ENCODE results near the gene ASB7. TPM values are rescaled to one million over a fixed set of nuclear protein-coding genes. Genes with fewer than 3 reads are reported as not detected.
"Not testable (repeated sequence)": the region's sequence is repeated elsewhere in the genome, so short reads cannot be mapped to it uniquely, and the experiment has no call there.

The ASB7 gene
- polyA plus RNA-seq, 2 donors = 1.9 to 3.5 TPM

GRCh38 chr15:100570735-100571313 lies 31.6 kb upstream of the ASB7 start:
- WGBS, 2 donors = 86 to 89% methylated on average over 4 of the region's 4 CpGs
- H3K27me3 ChIP-seq (ENCODE audit: control insufficient read depth in 1 of 2, insufficient read depth in 2 of 2, low read length in 2 of 2) = no peaks in the 10 kb centered on the region
- peaks cover 6 to 8% of the 10 kb centered on the region in 2 donors for H3K36me3 ChIP-seq (ENCODE audit: control insufficient read depth in 2 of 2, insufficient read depth in 2 of 2, low read length in 1 of 2)
- no peak overlapping the region for H3K27ac ChIP-seq (ENCODE audit: low read depth in 2 of 2, low read length in 1 of 2)
- H3K9me3 ChIP-seq (ENCODE audit: control insufficient read depth in 2 of 2, insufficient read depth in 1 of 2, low read depth in 1 of 2, low read length in 1 of 2) = peaks cover 0 to 2% of the 10 kb centered on the region in 2 donors
- no peaks in the 10 kb centered on the region for H3K4me1 ChIP-seq (ENCODE audit: control insufficient read depth in 2 of 2, insufficient read depth in 2 of 2, low read length in 1 of 2)
- no peak overlapping the region for H3K4me3 ChIP-seq (ENCODE audit: low read depth in 1 of 2, low read length in 2 of 2)

DNA sequence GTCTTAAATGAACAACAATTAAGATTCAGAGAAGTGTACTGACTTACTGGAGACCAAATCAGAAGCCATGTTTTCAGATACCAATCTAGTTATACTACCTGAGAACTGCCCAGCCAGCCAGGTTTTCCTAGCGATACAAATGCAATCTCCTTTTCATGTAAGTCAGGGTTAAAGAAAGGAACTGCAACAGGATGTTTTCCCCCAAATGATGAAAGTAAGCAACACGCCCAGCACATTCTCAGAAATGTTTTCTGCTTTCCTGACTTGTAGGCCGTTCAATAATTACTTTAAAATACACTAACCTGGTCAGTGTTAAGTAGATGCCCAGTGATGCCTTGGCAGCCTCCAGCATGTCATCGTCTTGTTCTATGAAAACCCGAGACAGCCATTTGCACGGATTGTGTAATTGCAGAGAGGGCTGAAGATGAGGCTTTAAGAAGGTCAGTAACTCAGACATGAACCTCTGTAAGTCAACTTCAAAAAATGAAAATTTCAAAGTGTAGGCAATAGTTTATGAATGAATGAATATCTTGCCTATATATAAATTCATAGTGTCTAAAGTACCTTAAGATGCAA lies 30.7 kb upstream of the ASB7 start:
- H3K27ac ChIP-seq (ENCODE audit: low read depth in 2 of 2, low read length in 1 of 2) = no peak overlapping the region
- H3K27me3 ChIP-seq (ENCODE audit: control insufficient read depth in 1 of 2, insufficient read depth in 2 of 2, low read length in 2 of 2) = no peaks in the 10 kb centered on the region
- H3K4me3 ChIP-seq (ENCODE audit: low read depth in 1 of 2, low read length in 2 of 2) = no peak overlapping the region
- no peaks in the 10 kb centered on the region for H3K4me1 ChIP-seq (ENCODE audit: control insufficient read depth in 2 of 2, insufficient read depth in 2 of 2, low read length in 1 of 2)
- WGBS, 2 donors = 83 to 84% methylated on average over 6 of the region's 6 CpGs
- peaks cover 0 to 2% of the 10 kb centered on the region in 2 donors for H3K9me3 ChIP-seq (ENCODE audit: control insufficient read depth in 2 of 2, insufficient read depth in 1 of 2, low read depth in 1 of 2, low read length in 1 of 2)
- H3K36me3 ChIP-seq (ENCODE audit: control insufficient read depth in 2 of 2, insufficient read depth in 2 of 2, low read length in 1 of 2) = peaks cover 6 to 8% of the 10 kb centered on the region in 2 donors

GRCh38 chr15:100572362-100572983 lies 29.9 kb upstream of the ASB7 start:
- Histone ChIP-seq H3K36me3 (ENCODE audit: control insufficient read depth in 2 of 2, insufficient read depth in 2 of 2, low read length in 1 of 2) (peaks cover 6 to 8% of the 10 kb centered on the region in 2 donors), H3K27ac (ENCODE audit: low read depth in 2 of 2, low read length in 1 of 2) (no peak overlapping the region), H3K27me3 (ENCODE audit: control insufficient read depth in 1 of 2, insufficient read depth in 2 of 2, low read length in 2 of 2) (no peaks in the 10 kb centered on the region), H3K4me3 (ENCODE audit: low read depth in 1 of 2, low read length in 2 of 2) (no peak overlapping the region), H3K4me1 (ENCODE audit: control insufficient read depth in 2 of 2, insufficient read depth in 2 of 2, low read length in 1 of 2) (no peaks in the 10 kb centered on the region), H3K9me3 (ENCODE audit: control insufficient read depth in 2 of 2, insufficient read depth in 1 of 2, low read depth in 1 of 2, low read length in 1 of 2) (peaks cover 0 to 2% of the 10 kb centered on the region in 2 donors)
- 55 to 65% methylated on average over 4 of the region's 4 CpGs for WGBS, 2 donors

DNA sequence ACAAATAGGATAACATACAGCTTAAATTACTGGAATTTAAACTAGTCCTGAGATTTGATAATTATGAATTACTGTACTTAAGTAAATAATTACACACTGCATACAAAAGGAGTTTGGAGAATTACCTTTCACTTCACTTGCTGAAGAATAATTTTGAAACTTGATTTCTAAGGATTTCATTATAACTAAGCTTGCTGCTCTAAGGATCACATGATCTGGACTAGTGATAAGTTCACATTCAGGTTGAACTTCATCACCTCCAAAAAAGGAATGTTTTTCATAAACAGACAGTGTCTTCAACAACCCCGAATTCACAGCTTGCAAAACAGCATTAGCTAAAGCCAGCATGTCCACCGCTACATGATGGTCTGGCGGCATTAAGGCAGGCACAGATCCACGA lies 28.9 kb upstream of the ASB7 start:
- Histone ChIP-seq H3K9me3 (ENCODE audit: control insufficient read depth in 2 of 2, insufficient read depth in 1 of 2, low read depth in 1 of 2, low read length in 1 of 2) (no peaks in the 10 kb centered on the region), H3K36me3 (ENCODE audit: control insufficient read depth in 2 of 2, insufficient read depth in 2 of 2, low read length in 1 of 2) (peaks cover 4 to 8% of the 10 kb centered on the region in 2 donors), H3K4me3 (ENCODE audit: low read depth in 1 of 2, low read length in 2 of 2) (no peak overlapping the region), H3K27me3 (ENCODE audit: control insufficient read depth in 1 of 2, insufficient read depth in 2 of 2, low read length in 2 of 2) (no peaks in the 10 kb centered on the region), H3K27ac (ENCODE audit: low read depth in 2 of 2, low read length in 1 of 2) (no peak overlapping the region), H3K4me1 (ENCODE audit: control insufficient read depth in 2 of 2, insufficient read depth in 2 of 2, low read length in 1 of 2) (no peaks in the 10 kb centered on the region)
- 85 to 89% methylated on average over 4 of the region's 4 CpGs for WGBS, 2 donors

DNA sequence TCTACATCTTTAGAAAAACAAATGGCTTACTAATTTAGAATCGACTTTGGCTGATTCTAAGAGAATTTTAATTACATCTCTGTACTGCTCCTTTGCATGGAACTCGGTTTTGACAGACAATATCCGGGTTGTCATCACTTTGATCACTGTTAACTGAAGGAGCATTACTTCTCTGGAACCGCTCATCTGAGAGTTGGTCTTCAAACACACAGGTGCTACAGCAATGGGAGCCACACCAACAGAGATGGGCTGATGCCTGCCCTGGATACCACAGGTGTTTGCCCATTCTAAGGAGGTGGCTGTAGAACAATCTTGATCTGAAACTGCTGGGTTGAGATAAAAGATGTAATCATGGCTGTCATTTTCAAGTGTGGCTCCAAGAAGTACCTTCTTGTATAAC lies 22.0 kb upstream of the ASB7 start:
- H3K9me3 ChIP-seq (ENCODE audit: control insufficient read depth in 2 of 2, insufficient read depth in 1 of 2, low read depth in 1 of 2, low read length in 1 of 2) = no peaks in the 10 kb centered on the region
- no peaks in the 10 kb centered on the region for H3K27me3 ChIP-seq (ENCODE audit: control insufficient read depth in 1 of 2, insufficient read depth in 2 of 2, low read length in 2 of 2)
- H3K36me3 ChIP-seq (ENCODE audit: control insufficient read depth in 2 of 2, insufficient read depth in 2 of 2, low read length in 1 of 2) = peaks cover 0 to 3% of the 10 kb centered on the region in 2 donors
- no peak overlapping the region for H3K27ac ChIP-seq (ENCODE audit: low read depth in 2 of 2, low read length in 1 of 2)
- no peak overlapping the region for H3K4me3 ChIP-seq (ENCODE audit: low read depth in 1 of 2, low read length in 2 of 2)
- 87 to 91% methylated on average over 4 of the region's 4 CpGs for WGBS, 2 donors
- H3K4me1 ChIP-seq (ENCODE audit: control insufficient read depth in 2 of 2, insufficient read depth in 2 of 2, low read length in 1 of 2) = peaks cover 0 to 4% of the 10 kb centered on the region in 2 donors

- no peaks in the 10 kb centered on the region for H3K9me3 ChIP-seq (ENCODE audit: control insufficient read depth in 2 of 2, insufficient read depth in 1 of 2, low read depth in 1 of 2, low read length in 1 of 2)
- H3K4me1 ChIP-seq (ENCODE audit: control insufficient read depth in 2 of 2, insufficient read depth in 2 of 2, low read length in 1 of 2) = peaks cover 0 to 4% of the 10 kb centered on the region in 2 donors
- no peaks in the 10 kb centered on the region for H3K36me3 ChIP-seq (ENCODE audit: control insufficient read depth in 2 of 2, insufficient read depth in 2 of 2, low read length in 1 of 2)
- 82 to 96% methylated on average over 1 of the region's 1 CpG for WGBS, 2 donors
- H3K4me3 ChIP-seq (ENCODE audit: low read depth in 1 of 2, low read length in 2 of 2) = no peak overlapping the region
- no peak overlapping the region for H3K27ac ChIP-seq (ENCODE audit: low read depth in 2 of 2, low read length in 1 of 2)
- H3K27me3 ChIP-seq (ENCODE audit: control insufficient read depth in 1 of 2, insufficient read depth in 2 of 2, low read length in 2 of 2) = no peaks in the 10 kb centered on the region
These were observed 13.6 kb upstream of the ASB7 start for GRCh38 chr15:100588638-100589242.

GRCh38 chr15:100591163-100591562 lies 11.2 kb upstream of the ASB7 start:
- H3K4me1 ChIP-seq (ENCODE audit: control insufficient read depth in 2 of 2, insufficient read depth in 2 of 2, low read length in 1 of 2); H3K9me3 ChIP-seq (ENCODE audit: control insufficient read depth in 2 of 2, insufficient read depth in 1 of 2, low read depth in 1 of 2, low read length in 1 of 2); H3K27me3 ChIP-seq (ENCODE audit: control insufficient read depth in 1 of 2, insufficient read depth in 2 of 2, low read length in 2 of 2); H3K36me3 ChIP-seq (ENCODE audit: control insufficient read depth in 2 of 2, insufficient read depth in 2 of 2, low read length in 1 of 2); H3K27ac ChIP-seq (ENCODE audit: low read depth in 2 of 2, low read length in 1 of 2); H3K4me3 ChIP-seq (ENCODE audit: low read depth in 1 of 2, low read length in 2 of 2): not testable (repeated sequence)
- WGBS, 2 donors = 95 to 99% methylated on average over 2 of the region's 2 CpGs

DNA sequence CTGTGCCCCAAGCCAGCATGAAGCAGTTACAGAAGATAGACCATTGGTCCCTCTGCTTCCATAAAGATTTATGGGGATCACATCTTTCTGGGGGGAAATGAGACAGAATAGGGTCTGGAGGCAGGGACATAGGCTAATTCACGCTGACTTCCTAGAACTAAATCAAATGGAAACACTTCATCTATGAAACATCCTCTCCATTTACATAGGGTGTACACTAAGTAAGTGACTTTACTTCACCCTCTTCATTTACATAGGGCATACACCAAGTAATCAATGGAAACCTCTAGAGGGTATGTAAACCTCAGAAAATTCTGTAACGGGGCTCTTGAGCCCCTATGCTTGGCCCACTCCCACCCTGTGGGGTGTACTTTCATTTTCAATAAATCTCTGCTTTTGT lies 10.6 kb upstream of the ASB7 start:
- no peaks in the 10 kb centered on the region for H3K4me1 ChIP-seq (ENCODE audit: control insufficient read depth in 2 of 2, insufficient read depth in 2 of 2, low read length in 1 of 2)
- H3K27me3 ChIP-seq (ENCODE audit: control insufficient read depth in 1 of 2, insufficient read depth in 2 of 2, low read length in 2 of 2) = no peaks in the 10 kb centered on the region
- WGBS, 2 donors = 57 to 76% methylated on average over 2 of the region's 2 CpGs
- no peak overlapping the region for H3K27ac ChIP-seq (ENCODE audit: low read depth in 2 of 2, low read length in 1 of 2)
- H3K36me3 ChIP-seq (ENCODE audit: control insufficient read depth in 2 of 2, insufficient read depth in 2 of 2, low read length in 1 of 2) = no peaks in the 10 kb centered on the region
- no peak overlapping the region for H3K4me3 ChIP-seq (ENCODE audit: low read depth in 1 of 2, low read length in 2 of 2)
- no peaks in the 10 kb centered on the region for H3K9me3 ChIP-seq (ENCODE audit: control insufficient read depth in 2 of 2, insufficient read depth in 1 of 2, low read depth in 1 of 2, low read length in 1 of 2)

DNA sequence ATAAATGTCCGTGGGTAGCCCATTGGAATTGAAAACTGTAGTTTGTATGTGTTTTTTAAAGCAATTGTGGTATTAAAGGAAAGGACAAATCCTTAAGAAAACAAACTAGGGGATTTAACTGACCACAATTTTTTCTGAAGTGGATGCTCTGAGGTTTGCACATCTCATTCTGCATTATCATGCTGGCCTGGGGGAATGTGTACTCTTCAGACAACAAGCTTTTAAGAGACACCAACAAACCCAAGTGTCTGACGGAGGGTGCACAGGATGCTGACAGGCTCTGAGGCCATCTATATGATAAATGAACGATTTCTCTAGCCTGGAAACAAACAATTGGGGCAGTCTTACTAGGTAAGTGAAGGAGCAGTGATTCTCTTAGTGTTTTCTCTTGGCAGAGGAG lies 9.5 kb upstream of the ASB7 start:
- WGBS, 2 donors = 80 to 83% methylated on average over 3 of the region's 3 CpGs
- Histone ChIP-seq H3K4me1 (ENCODE audit: control insufficient read depth in 2 of 2, insufficient read depth in 2 of 2, low read length in 1 of 2) (no peaks in the 10 kb centered on the region), H3K27ac (ENCODE audit: low read depth in 2 of 2, low read length in 1 of 2) (no peak overlapping the region), H3K27me3 (ENCODE audit: control insufficient read depth in 1 of 2, insufficient read depth in 2 of 2, low read length in 2 of 2) (no peaks in the 10 kb centered on the region), H3K4me3 (ENCODE audit: low read depth in 1 of 2, low read length in 2 of 2) (no peak overlapping the region), H3K9me3 (ENCODE audit: control insufficient read depth in 2 of 2, insufficient read depth in 1 of 2, low read depth in 1 of 2, low read length in 1 of 2) (no peaks in the 10 kb centered on the region), H3K36me3 (ENCODE audit: control insufficient read depth in 2 of 2, insufficient read depth in 2 of 2, low read length in 1 of 2) (no peaks in the 10 kb centered on the region)
